Measurements from ENCODE around the gene PCBP3. TPM values are rescaled to one million over a fixed set of nuclear protein-coding genes. Genes with fewer than 3 reads are reported as not detected.

The PCBP3 gene
- total and polyA plus RNA-seq, 2 of the 8 experiments (the other 6 are each of a cell fraction or from before 2014, with no cell fraction given), result 3.5 to 6.3 TPM

DNA sequence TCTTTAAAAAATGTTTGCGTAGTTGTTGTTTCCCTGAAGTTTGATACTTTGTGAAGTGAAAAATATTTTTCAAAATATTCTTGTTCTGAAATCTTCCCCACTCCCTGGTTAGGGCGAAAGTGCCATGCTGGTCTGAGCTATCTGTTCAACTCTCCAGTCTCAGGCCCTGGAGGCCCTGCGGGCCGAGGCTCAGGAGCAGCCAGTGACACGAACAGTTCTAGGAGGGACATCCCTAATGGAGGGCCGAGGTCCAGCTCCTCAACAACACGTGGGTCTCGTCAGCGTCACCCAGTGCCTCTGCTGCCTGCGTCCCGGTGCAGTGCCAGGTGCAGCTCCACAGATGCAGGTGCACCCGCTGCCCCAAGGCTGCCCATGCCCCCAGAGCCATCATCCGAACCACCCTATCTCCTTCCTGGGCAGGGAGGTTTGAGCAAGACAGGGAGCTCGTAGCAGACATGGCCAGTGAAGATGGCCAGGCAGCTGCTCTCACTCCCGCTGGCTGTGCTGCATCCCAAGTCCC is 268.3 kb downstream of the PCBP3 start:
- CTCF ChIA-PET (ENCODE audit: partially characterized antibody), result interaction anchor here (0.7 to 4.5 kb wide), 5 partner anchors 10 to 356 kb away, joined by 3 to 19 read pairs (median 3); no protein-coding TSS in a partner anchor
- TF ChIP-seq SP2 (IDR thresholded peaks at IDR 0.05; ENCODE audit: low read length) (no peak), EZH2 (IDR thresholded peaks at IDR 0.05; ENCODE audit: low read depth, low read length, severe bottlenecking) (no peak), EGR1 (IDR thresholded peaks at IDR 0.05; ENCODE audit: borderline replicate concordance, low read depth, low read length) (no peak), ZNF274 (IDR thresholded peaks at IDR 0.05; ENCODE audit: borderline replicate concordance, extremely low read depth, low read length) (no peak), BRCA1 (IDR thresholded peaks at IDR 0.05; ENCODE audit: low read depth, low read length) (no peak), RBBP5 (IDR thresholded peaks at IDR 0.05; ENCODE audit: borderline replicate concordance, low read depth, low read length) (no peak), TCF12 (IDR thresholded peaks at IDR 0.05; ENCODE audit: low read depth, low read length) (no peak), KDM4A (IDR thresholded peaks at IDR 0.05; ENCODE audit: low read depth, low read length, severe bottlenecking) (no peak), YY1 (IDR thresholded peaks at IDR 0.05; ENCODE audit: low read depth, low read length) (no peak), HDAC6 (IDR thresholded peaks at IDR 0.05; ENCODE audit: low read depth, low read length) (no peak)
- TF ChIP-seq, protein P1, sequence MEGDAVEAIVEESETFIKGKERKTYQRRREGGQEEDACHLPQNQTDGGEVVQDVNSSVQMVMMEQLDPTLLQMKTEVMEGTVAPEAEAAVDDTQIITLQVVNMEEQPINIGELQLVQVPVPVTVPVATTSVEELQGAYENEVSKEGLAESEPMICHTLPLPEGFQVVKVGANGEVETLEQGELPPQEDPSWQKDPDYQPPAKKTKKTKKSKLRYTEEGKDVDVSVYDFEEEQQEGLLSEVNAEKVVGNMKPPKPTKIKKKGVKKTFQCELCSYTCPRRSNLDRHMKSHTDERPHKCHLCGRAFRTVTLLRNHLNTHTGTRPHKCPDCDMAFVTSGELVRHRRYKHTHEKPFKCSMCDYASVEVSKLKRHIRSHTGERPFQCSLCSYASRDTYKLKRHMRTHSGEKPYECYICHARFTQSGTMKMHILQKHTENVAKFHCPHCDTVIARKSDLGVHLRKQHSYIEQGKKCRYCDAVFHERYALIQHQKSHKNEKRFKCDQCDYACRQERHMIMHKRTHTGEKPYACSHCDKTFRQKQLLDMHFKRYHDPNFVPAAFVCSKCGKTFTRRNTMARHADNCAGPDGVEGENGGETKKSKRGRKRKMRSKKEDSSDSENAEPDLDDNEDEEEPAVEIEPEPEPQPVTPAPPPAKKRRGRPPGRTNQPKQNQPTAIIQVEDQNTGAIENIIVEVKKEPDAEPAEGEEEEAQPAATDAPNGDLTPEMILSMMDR (IDR thresholded peaks at IDR 0.05; ENCODE audit: control extremely low read depth in 1 of 3, insufficient read depth in 1 of 3, low read depth in 1 of 3, low read length in 3 of 3), result no peak

More for the DNA sequence above, 268.3 kb downstream of the PCBP3 start:
- H2BK15ac ChIP-seq (ENCODE audit: low read length), result no peak overlapping the region
- H4K91ac ChIP-seq (replicated peaks; ENCODE audit: insufficient read length, low read length), result no peak overlapping the region
- no peak overlapping the region for H2AK5ac ChIP-seq (ENCODE audit: low read depth, low read length)
- WGBS, 2 experiments (ENCODE audit: extremely low coverage in 1 of 2, insufficient coverage in 1 of 2, insufficient read length in 1 of 2, insufficient replicate concordance in 2 of 2, low coverage in 1 of 2, low lambda C conversion rate in 2 of 2, missing lambda C conversion rate in 1 of 2), result 87% methylated on average over 15 of the region's 15 CpGs; no CpG with 5 or more reads in 1 of the 2 experiments
- no peak overlapping the region for H2BK12ac ChIP-seq (ENCODE audit: low read depth, low read length)
- no peak overlapping the region for H4K8ac ChIP-seq (ENCODE audit: extremely low read depth, insufficient read depth, low read length)
- H3K23me2 ChIP-seq (ENCODE audit: low read depth, low read length), result no peaks in the 10 kb centered on the region
- H2BK5ac ChIP-seq (ENCODE audit: low read depth, low read length), result no peak overlapping the region
- no peak for FAIRE-seq
- no peak overlapping the region for H3K14ac ChIP-seq (ENCODE audit: insufficient read length)
- H3K56ac ChIP-seq (replicated peaks; ENCODE audit: insufficient read length, low read depth, low read length), result no peak overlapping the region
- no peaks in the 10 kb centered on the region; a peak in 1 of 7 replicates for H3K27me3 ChIP-seq (replicated peaks in 1 of 4; ENCODE audit: control insufficient read depth in 3 of 4, extremely low read depth in 1 of 4, insufficient read depth in 3 of 4, low read length in 3 of 4)
- H3K79me2 ChIP-seq (ENCODE audit: control insufficient read depth in 1 of 2, insufficient read depth in 2 of 2, low read length in 2 of 2), result no peaks in the 10 kb centered on the region
- no peak overlapping the region for H3K9ac ChIP-seq (replicated peaks in 1 of 4; ENCODE audit: extremely low read depth in 1 of 4, low read depth in 3 of 4, low read length in 3 of 4)
- H2AFZ ChIP-seq (ENCODE audit: low read length), result no peak overlapping the region
- no peak overlapping the region; the same call in 1 of the 2 replicates for H3K18ac ChIP-seq (ENCODE audit: extremely low read depth, low read length)
- H3K4me1 ChIP-seq (replicated peaks in 1 of 4; ENCODE audit: control insufficient read depth in 3 of 4, insufficient read depth in 4 of 4, low read length in 3 of 4), result no peaks in the 10 kb centered on the region
- no peaks in the 10 kb centered on the region for H3K36me3 ChIP-seq (ENCODE audit: control insufficient read depth in 2 of 4, insufficient read depth in 4 of 4, low read length in 3 of 4)
- peaks cover 0 to 5% of the 10 kb centered on the region in 2 experiments for H4K20me1 ChIP-seq (replicated peaks in 1 of 2; ENCODE audit: control insufficient read depth in 1 of 2, insufficient read depth in 2 of 2, low read length in 2 of 2)
- no peaks in the 10 kb centered on the region for H3K79me1 ChIP-seq (ENCODE audit: low read depth, low read length)
- no peak overlapping the region for H2BK20ac ChIP-seq (ENCODE audit: low read length)
- no peak overlapping the region for H4K5ac ChIP-seq (ENCODE audit: insufficient read length, low read depth, low read length)
- H3K4ac ChIP-seq (replicated peaks; ENCODE audit: insufficient read length, low read depth, low read length), result no peak overlapping the region
- H3K27ac ChIP-seq (ENCODE audit: low read depth, low read length), result no peak overlapping the region
- peak overlapping the region; percentile 33 for H2BK120ac ChIP-seq (replicated peaks; ENCODE audit: low read depth, low read length)
- DNase-seq (ENCODE audit: low read depth in 1 of 2, low spot score in 2 of 2), result no peak
- H3K9me3 ChIP-seq (ENCODE audit: insufficient read depth in 2 of 2, low read depth in 1 of 2, low read length in 1 of 2), result no peaks in the 10 kb centered on the region
- no peak overlapping the region for H3K4me2 ChIP-seq (ENCODE audit: insufficient read depth in 1 of 2, low read depth in 2 of 2, low read length in 2 of 2)
- no peak overlapping the region for H3K23ac ChIP-seq (ENCODE audit: insufficient read length)
- H3K4me3 ChIP-seq (ENCODE audit: extremely low read depth in 1 of 4, insufficient read depth in 2 of 4, low read depth in 3 of 4, low read length in 4 of 4), result no peak overlapping the region
- POLR2A ChIA-PET (ENCODE audit: partially characterized antibody), result no interaction called here
